B cell (primary cell): ENCODE results near the gene CFAP74. TPM values are rescaled to one million over a fixed set of nuclear protein-coding genes. Genes with fewer than 3 reads are reported as not detected.

Experiments used
- ATAC-seq: fragments of 200-7000 bp; cut with Tn5 transposase; one replicate; pipeline ENCODE4 v1.10.0; 2021; ENCODE audit warnings: low read depth, mild to moderate bottlenecking, moderate number of reproducible peaks, moderate library complexity
- CTCF ChIA-PET: fragments of 350-600 bp; sonication (Branson Sonifier 250); formaldehyde crosslinking; loops from one replicate; lab custom pipeline; 2021; ENCODE audit warnings: antibody characterized with exemption, inconsistent platforms; lab: Charles Lee
- POLR2A ChIA-PET: fragments of 350-600 bp; sonication (Branson Sonifier 250); formaldehyde crosslinking; loops from one replicate; lab custom pipeline; 2021; ENCODE audit warnings: antibody characterized with exemption; lab: Charles Lee
- DNase-seq: peaks from one replicate; pipeline ENCODE4 v3.0.0; 2013
- H2AFZ ChIP-seq: 2 replicates; pipeline ENCODE4 v1.6.1; 2012; ENCODE audit warnings: mild to moderate bottlenecking, low read depth, low read length; ENCODE audit not compliant: insufficient read depth, poor library complexity, severe bottlenecking
- H3K27ac ChIP-seq, 2 donors: 1 replicate in 1 of 2; 2 replicates in 1 of 2; pipeline ENCODE4 v1.5.1; 2012 to 2013; ENCODE audit warnings: low read length in 2 of 2, mild to moderate bottlenecking in 2 of 2, moderate library complexity in 1 of 2
- H3K27me3 ChIP-seq, 4 experiments: fragments of 200-600 bp in 1 of 4; sonication (generic) in 1 of 4; replicated peaks in 1 of 4; 1 replicate in 2 of 4; 2 replicates in 2 of 4; pipeline versions ENCODE4 v1.6.1 to v1.7.0; 2013 to 2016; ENCODE audit warnings: low read length in 3 of 4, mild to moderate bottlenecking in 2 of 4, mixed read lengths in 1 of 4, moderate library complexity in 1 of 4; ENCODE audit not compliant: insufficient read depth in 4 of 4, control insufficient read depth in 3 of 4; ENCODE audit errors: control extremely low read depth in 1 of 4
- H3K36me3 ChIP-seq, 2 experiments: replicated peaks in 1 of 2; 1 replicate in 1 of 2; 2 replicates in 1 of 2; pipeline versions ENCODE4 v1.6.1 to v1.7.1; 2013; ENCODE audit warnings: low read length in 1 of 2; ENCODE audit not compliant: insufficient read depth in 2 of 2, control insufficient read depth in 1 of 2; ENCODE audit errors: control extremely low read depth in 1 of 2, extremely low read depth in 1 of 2
- H3K4me1 ChIP-seq, 2 donors: fragments of 200-600 bp in 1 of 2; sonication (generic) in 1 of 2; 1 replicate in 1 of 2; 2 replicates in 1 of 2; pipeline versions ENCODE4 v1.5.1 to v1.6.1; 2013 to 2017; ENCODE audit warnings: low read length in 2 of 2; ENCODE audit not compliant: control insufficient read depth in 2 of 2, insufficient read depth in 2 of 2
- H3K4me2 ChIP-seq: replicated peaks from 2 replicates; pipeline ENCODE3; 2012; ENCODE audit warnings: mild to moderate bottlenecking, low read depth, low read length; ENCODE audit not compliant: poor library complexity, severe bottlenecking
- H3K4me3 ChIP-seq, 5 experiments: fragments of 200-600 bp in 1 of 5; sonication (generic) in 1 of 5; 1 replicate in 3 of 5; 2 replicates in 2 of 5; pipeline versions ENCODE4 v1.5.1 to v1.7.0; 2011 to 2016; ENCODE audit warnings: low read length in 4 of 5, mild to moderate bottlenecking in 4 of 5, low read depth in 2 of 5, control low read depth in 1 of 5, moderate library complexity in 1 of 5; ENCODE audit not compliant: insufficient read depth in 1 of 5; ENCODE audit errors: control extremely low read depth in 1 of 5, extremely low read depth in 1 of 5
- H3K79me2 ChIP-seq: fragments of 200-600 bp; sonication (generic); one replicate; pipeline ENCODE4 v1.6.0; 2016; ENCODE audit warnings: low read length; ENCODE audit not compliant: control insufficient read depth, insufficient read depth
- H3K9ac ChIP-seq: fragments of 200-600 bp; sonication (generic); 2 replicates; pipeline ENCODE4 v1.6.1; 2017; ENCODE audit warnings: mild to moderate bottlenecking, low read length, moderate library complexity
- H3K9me3 ChIP-seq, 3 donors: one replicate each; pipeline versions ENCODE4 v1.6.1 to v1.7.1; 2013; ENCODE audit warnings: low read length in 2 of 3; ENCODE audit not compliant: control insufficient read depth in 2 of 3, insufficient read depth in 1 of 3; ENCODE audit errors: control extremely low read depth in 1 of 3
- H4K20me1 ChIP-seq: 2 replicates; pipeline ENCODE4 v1.6.0; 2012; ENCODE audit warnings: mild to moderate bottlenecking, low read length; ENCODE audit not compliant: insufficient read depth, control insufficient read depth, poor library complexity, severe bottlenecking
- H3K27ac Mint-ChIP-seq: one replicate; pipeline ENCODE4 v1.8.0; 2021; ENCODE audit warnings: mixed read lengths
- H3K27me3 Mint-ChIP-seq: one replicate; pipeline ENCODE4 v1.8.0; 2021; ENCODE audit warnings: mixed read lengths
- H3K4me1 Mint-ChIP-seq: one replicate; pipeline ENCODE4 v1.8.0; 2021; ENCODE audit warnings: mixed read lengths
- H3K4me3 Mint-ChIP-seq: one replicate; pipeline ENCODE4 v1.8.0; 2021; ENCODE audit warnings: mixed read lengths
- H3K9me3 Mint-ChIP-seq: one replicate; pipeline ENCODE4 v1.8.0; 2022; ENCODE audit warnings: mixed read lengths; ENCODE audit not compliant: insufficient read depth
- CTCF ChIP-seq: fragments of 200-600 bp; IDR thresholded peaks from one replicate; pipeline ENCODE4 v1.8.0; 2022; ENCODE audit warnings: antibody characterized with exemption, mild to moderate bottlenecking
- EZH2 ChIP-seq: IDR thresholded peaks from 2 replicates; pipeline ENCODE4 v1.6.1; 2012; ENCODE audit warnings: borderline replicate concordance, low read depth, mild to moderate bottlenecking, moderate library complexity, low read length; ENCODE audit not compliant: insufficient read depth, poor library complexity, severe bottlenecking
- WGBS: methylation state at CpG from one replicate; pipeline ENCODE4 v1.1.5; 2013; ENCODE audit warnings: missing lambda C conversion rate; ENCODE audit not compliant: insufficient coverage; 5-methylcytosine and 5-hydroxymethylcytosine counted together
- intact Hi-C: fragments of 100-400 bp; cut with micrococcal nuclease; formaldehyde crosslinking; loops from one replicate; pipeline ENCODE4 v1.10.0; 2022
- polyA plus RNA-seq: library from polyadenylated mRNA; depleted of rRNA; stranded (reverse); fragments of >200 nt; gene quantifications from 2 replicates; pipeline ENCODE4 v1.2.3, GENCODE V29; 2012
- total RNA-seq, 2 donors: library from RNA; stranded (reverse); fragments of 120-200 nt in 1 of 2; gene quantifications; 1 replicate in 1 of 2; 2 replicates in 1 of 2; pipeline versions ENCODE4 v1.2.3 to v1.2.4, GENCODE V29; 2013 to 2022

The CFAP74 gene
- total and polyA plus RNA-seq, 2 donors (not counting 1 experiment from before 2014, with no cell fraction given), result not detected

GRCh38 chr1:2030076-2030871 lies 26.7 kb upstream of the CFAP74 start:
- ChIA-PET CTCF (interaction anchor here (2.1 kb wide), 1 partner anchor 15 kb away, joined by 5 read pairs; no protein-coding TSS in a partner anchor), POLR2A (no interaction called here)
- Histone ChIP-seq H3K79me2 (no peaks in the 10 kb centered on the region), H3K36me3 (no peaks in the 10 kb centered on the region), H3K4me2 (no peak overlapping the region), H3K27ac (no peak overlapping the region), H3K4me1 (peaks cover 16 to 31% of the 10 kb centered on the region in 2 donors), H4K20me1 (no peaks in the 10 kb centered on the region), H3K4me3 (no peak overlapping the region), H3K9me3 (no peaks in the 10 kb centered on the region), H3K27me3 (peaks cover 0 to 9% (median 0%) of the 10 kb centered on the region in 4 experiments), H2AFZ (no peak overlapping the region), H3K9ac (no peak overlapping the region)
- TF ChIP-seq CTCF (no peak), EZH2 (no peak)
- no peak overlapping the region for H3K4me3 Mint-ChIP-seq
- no peak overlapping the region for H3K27ac Mint-ChIP-seq
- ATAC-seq (no peak), DNase-seq (no peak)
- H3K4me1 Mint-ChIP-seq, result peaks cover 8% of the 10 kb centered on the region
- no peaks in the 10 kb centered on the region for H3K9me3 Mint-ChIP-seq
- WGBS, result 90% methylated on average over 42 of the region's 42 CpGs
- intact Hi-C loops, result no loop called here
- peaks cover 3% of the 10 kb centered on the region for H3K27me3 Mint-ChIP-seq

- Histone ChIP-seq H3K4me1 (peaks cover 17 to 33% of the 10 kb centered on the region in 2 donors), H3K79me2 (no peaks in the 10 kb centered on the region), H3K27me3 (peaks cover 0 to 15% (median 0%) of the 10 kb centered on the region in 4 experiments), H3K27ac (no peak overlapping the region), H3K4me2 (no peak overlapping the region), H3K36me3 (no peaks in the 10 kb centered on the region), H3K9me3 (no peaks in the 10 kb centered on the region), H4K20me1 (no peaks in the 10 kb centered on the region), H3K9ac (no peak overlapping the region), H2AFZ (no peak overlapping the region), H3K4me3 (no peak overlapping the region)
- no peak for ATAC-seq
- intact Hi-C loops, result no loop called here
- POLR2A ChIA-PET, result no interaction called here
- 93% methylated on average over 15 of the region's 15 CpGs for WGBS
- Mint-ChIP-seq H3K4me1 (peaks cover 8% of the 10 kb centered on the region), H3K9me3 (no peaks in the 10 kb centered on the region), H3K27me3 (peaks cover 3% of the 10 kb centered on the region), H3K4me3 (no peak overlapping the region), H3K27ac (no peak overlapping the region)
- DNase-seq, result no peak
- CTCF ChIA-PET, result interaction anchor here (2.1 kb wide), 1 partner anchor 15 kb away, joined by 5 read pairs; no protein-coding TSS in a partner anchor
- TF ChIP-seq CTCF (no peak), EZH2 (no peak)
Observed at GRCh38 chr1:2029561-2029960, 26.0 kb upstream of the CFAP74 start.
